Measurements from ENCODE around the gene BTG4.

The BTG4 gene

GRCh38 chr11:111477898-111478297 is 34.3 kb downstream of the BTG4 start:
- Histone ChIP-seq H3K36me3 (no peaks in the 10 kb centered on the region), H3K27me3 (peaks cover 8% of the 10 kb centered on the region), H3K4me1 (no peaks in the 10 kb centered on the region), H3K4me3 (ENCODE audit: low read depth, low read length) (no peak overlapping the region), H3K9me3 (no peaks in the 10 kb centered on the region)
- TF ChIP-seq, protein P1, sequence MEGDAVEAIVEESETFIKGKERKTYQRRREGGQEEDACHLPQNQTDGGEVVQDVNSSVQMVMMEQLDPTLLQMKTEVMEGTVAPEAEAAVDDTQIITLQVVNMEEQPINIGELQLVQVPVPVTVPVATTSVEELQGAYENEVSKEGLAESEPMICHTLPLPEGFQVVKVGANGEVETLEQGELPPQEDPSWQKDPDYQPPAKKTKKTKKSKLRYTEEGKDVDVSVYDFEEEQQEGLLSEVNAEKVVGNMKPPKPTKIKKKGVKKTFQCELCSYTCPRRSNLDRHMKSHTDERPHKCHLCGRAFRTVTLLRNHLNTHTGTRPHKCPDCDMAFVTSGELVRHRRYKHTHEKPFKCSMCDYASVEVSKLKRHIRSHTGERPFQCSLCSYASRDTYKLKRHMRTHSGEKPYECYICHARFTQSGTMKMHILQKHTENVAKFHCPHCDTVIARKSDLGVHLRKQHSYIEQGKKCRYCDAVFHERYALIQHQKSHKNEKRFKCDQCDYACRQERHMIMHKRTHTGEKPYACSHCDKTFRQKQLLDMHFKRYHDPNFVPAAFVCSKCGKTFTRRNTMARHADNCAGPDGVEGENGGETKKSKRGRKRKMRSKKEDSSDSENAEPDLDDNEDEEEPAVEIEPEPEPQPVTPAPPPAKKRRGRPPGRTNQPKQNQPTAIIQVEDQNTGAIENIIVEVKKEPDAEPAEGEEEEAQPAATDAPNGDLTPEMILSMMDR (IDR thresholded peaks at IDR 0.05; ENCODE audit: low read depth, low read length), result no peak
- no peak for DNase-seq

DNA sequence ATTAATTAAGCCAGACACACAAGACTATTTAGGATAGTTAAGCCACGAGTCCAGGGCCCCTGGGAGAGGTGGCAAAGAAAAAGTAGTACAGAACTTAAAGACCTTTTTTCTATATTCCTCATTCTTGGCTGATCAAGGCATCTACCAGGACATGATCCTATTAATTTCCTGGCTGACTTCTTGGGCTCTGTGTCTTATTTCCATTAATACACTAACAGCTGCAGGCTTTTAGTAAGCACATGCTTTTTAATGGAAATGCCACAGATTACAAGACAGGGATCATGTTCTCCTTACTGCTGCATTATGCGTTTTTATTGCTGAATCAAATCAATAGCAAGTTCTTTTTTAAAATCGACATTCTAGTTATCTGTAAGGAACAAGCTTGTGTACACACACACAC is 35.2 kb downstream of the BTG4 start:
- H3K4me3 ChIP-seq (ENCODE audit: low read depth, low read length), result no peak overlapping the region
- no peaks in the 10 kb centered on the region for H3K36me3 ChIP-seq
- H3K4me1 ChIP-seq, result no peaks in the 10 kb centered on the region
- H3K9me3 ChIP-seq, result no peaks in the 10 kb centered on the region
- H3K27me3 ChIP-seq, result peaks cover 8% of the 10 kb centered on the region
- TF ChIP-seq, protein P1 (IDR thresholded peaks at IDR 0.05; ENCODE audit: low read depth, low read length), result no peak
- no peak for DNase-seq

- Histone ChIP-seq H3K27me3 (peaks cover 8% of the 10 kb centered on the region), H3K4me3 (ENCODE audit: low read depth, low read length) (no peak overlapping the region), H3K9me3 (no peaks in the 10 kb centered on the region), H3K4me1 (no peaks in the 10 kb centered on the region), H3K36me3 (no peaks in the 10 kb centered on the region)
- DNase-seq, result no peak
- TF ChIP-seq, protein P1 (IDR thresholded peaks at IDR 0.05; ENCODE audit: low read depth, low read length), result no peak
These were observed 35.8 kb downstream of the BTG4 start for GRCh38 chr11:111476366-111476765.

GRCh38 chr11:111474432-111474831 is 37.8 kb downstream of the BTG4 start:
- H3K9me3 ChIP-seq, result no peaks in the 10 kb centered on the region
- DNase-seq, result no peak
- H3K36me3 ChIP-seq, result no peaks in the 10 kb centered on the region
- H3K27me3 ChIP-seq, result peaks cover 4% of the 10 kb centered on the region
- no peaks in the 10 kb centered on the region for H3K4me1 ChIP-seq
- H3K4me3 ChIP-seq (ENCODE audit: low read depth, low read length), result no peak overlapping the region
- TF ChIP-seq, protein P1 (IDR thresholded peaks at IDR 0.05; ENCODE audit: low read depth, low read length), result no peak

GRCh38 chr11:111472228-111472627 is 40.0 kb downstream of the BTG4 start:
- TF ChIP-seq, protein P1 (IDR thresholded peaks at IDR 0.05; ENCODE audit: low read depth, low read length), result no peak
- Histone ChIP-seq H3K36me3 (no peaks in the 10 kb centered on the region), H3K4me1 (no peaks in the 10 kb centered on the region), H3K4me3 (ENCODE audit: low read depth, low read length) (no peak overlapping the region), H3K9me3 (no peaks in the 10 kb centered on the region), H3K27me3 (no peaks in the 10 kb centered on the region; the same call in 1 of the 2 replicates)
- no peak for DNase-seq

GRCh38 chr11:111469200-111469599 is 43.0 kb downstream of the BTG4 start:
- Histone ChIP-seq H3K27me3 (no peaks in the 10 kb centered on the region; the same call in 1 of the 2 replicates), H3K4me3 (ENCODE audit: low read depth, low read length) (no peak overlapping the region), H3K36me3 (no peaks in the 10 kb centered on the region), H3K9me3 (no peaks in the 10 kb centered on the region), H3K4me1 (no peaks in the 10 kb centered on the region)
- DNase-seq, result no peak
- TF ChIP-seq, protein P1 (IDR thresholded peaks at IDR 0.05; ENCODE audit: low read depth, low read length), result no peak
